Activated CD4-positive, CD25-positive, alpha-beta regulatory T cell treated with anti-CD3 and anti-CD28 coated beads, Interleukin-2, amount 50 U/mL, for 72 hours (primary cell): ENCODE results near the gene GALNT16.

ENCODE experiments used
- DNase-seq: peaks from one replicate; pipeline ENCODE4 v3.0.0; 2021

The GALNT16 gene

GRCh38 chr14:69345402-69345801, 85.4 kb downstream of the GALNT16 start:
- no peak for DNase-seq

- DNase-seq, result no peak
Observed at GRCh38 chr14:69346710-69347109, 86.8 kb downstream of the GALNT16 start.

- no peak for DNase-seq
Observed at GRCh38 chr14:69349091-69349777, 89.3 kb downstream of the GALNT16 start.

GRCh38 chr14:69350892-69351291, 90.9 kb downstream of the GALNT16 start:
- DNase-seq, result no peak

GRCh38 chr14:69351385-69351784, 91.4 kb downstream of the GALNT16 start:
- DNase-seq, result no peak

GRCh38 chr14:69351911-69352310, 92.0 kb downstream of the GALNT16 start:
- no peak for DNase-seq

- no peak for DNase-seq
Observed at GRCh38 chr14:69353168-69353567, 93.2 kb downstream of the GALNT16 start.

- peak; percentile 66 for DNase-seq
Observed at GRCh38 chr14:69354383-69355153, 94.6 kb downstream of the GALNT16 start.

GRCh38 chr14:69355154-69355597, 95.2 kb downstream of the GALNT16 start:
- no peak for DNase-seq

GRCh38 chr14:69355607-69356281, 95.8 kb downstream of the GALNT16 start:
- no peak for DNase-seq

- DNase-seq, result no peak
Observed at GRCh38 chr14:69356903-69357543, 97.1 kb downstream of the GALNT16 start.

GRCh38 chr14:69357544-69358200, 97.7 kb downstream of the GALNT16 start:
- DNase-seq, result no peak

- DNase-seq, result no peak
Observed at GRCh38 chr14:69358233-69358963, 98.4 kb downstream of the GALNT16 start.

GRCh38 chr14:69358966-69359365, 99.0 kb downstream of the GALNT16 start:
- no peak for DNase-seq

- DNase-seq, result no peak
Observed at GRCh38 chr14:69360438-69361108, 100.6 kb downstream of the GALNT16 start.

- DNase-seq, result no peak
Observed at GRCh38 chr14:69363055-69363454, 103.1 kb downstream of the GALNT16 start.

GRCh38 chr14:69363964-69364363, 104.0 kb downstream of the GALNT16 start:
- no peak for DNase-seq

- no peak for DNase-seq
Observed at GRCh38 chr14:69364378-69364777, 104.4 kb downstream of the GALNT16 start.

GRCh38 chr14:69366069-69366468, 106.1 kb downstream of the GALNT16 start:
- DNase-seq, result no peak

- DNase-seq, result no peak
Observed at GRCh38 chr14:69366761-69367160, 106.8 kb downstream of the GALNT16 start.

- no peak for DNase-seq
Observed at GRCh38 chr14:69368381-69368780, 108.4 kb downstream of the GALNT16 start.
